MM.1S (cell line): ENCODE data around the gene EXTL1.

ENCODE experiments used
- DNase-seq: peaks from one replicate; pipeline ENCODE4 v3.0.0-alpha.2; 2015
- H2AFZ ChIP-seq: fragments of 300-600 bp; sonication (generic); 2 replicates; pipeline ENCODE4 v1.6.0; 2016; ENCODE audit warnings: antibody characterized with exemption, low read length
- H3F3A ChIP-seq: fragments of 300-600 bp; sonication (generic); 2 replicates; pipeline ENCODE4 v1.6.1; 2016; ENCODE audit warnings: mild to moderate bottlenecking, antibody characterized with exemption, low read length, moderate library complexity, mixed read lengths; ENCODE audit not compliant: insufficient read depth
- H3K27ac ChIP-seq: fragments of 300-600 bp; sonication (generic); 2 replicates; pipeline ENCODE4 v1.5.1; 2016; ENCODE audit warnings: mild to moderate bottlenecking, low read length
- H3K27me3 ChIP-seq: fragments of 300-600 bp; sonication (generic); replicated peaks from 2 replicates; pipeline ENCODE4 v1.6.0; 2016; ENCODE audit warnings: low read length; ENCODE audit not compliant: insufficient read depth
- H3K36me3 ChIP-seq: fragments of 300-600 bp; sonication (generic); replicated peaks from 2 replicates; pipeline ENCODE4 v1.6.1; 2016; ENCODE audit warnings: mild to moderate bottlenecking, low read length, mixed read lengths; ENCODE audit not compliant: insufficient read depth
- H3K4me1 ChIP-seq: fragments of 300-600 bp; sonication (generic); 2 replicates; pipeline ENCODE4 v1.6.1; 2016; ENCODE audit warnings: low read length, mixed read lengths
- H3K4me2 ChIP-seq: fragments of 300-600 bp; sonication (generic); 2 replicates; pipeline ENCODE4 v1.6.0; 2016; ENCODE audit warnings: low read depth, low read length
- H3K4me3 ChIP-seq: fragments of 300-600 bp; sonication (generic); 2 replicates; pipeline ENCODE4 v1.5.1; 2016; ENCODE audit warnings: low read length, mixed read lengths
- H3K79me2 ChIP-seq: fragments of 300-600 bp; sonication (generic); 2 replicates; pipeline ENCODE4 v1.6.1; 2016; ENCODE audit warnings: mixed run types, low read length, mixed read lengths
- H3K9ac ChIP-seq: fragments of 300-600 bp; sonication (generic); 2 replicates; pipeline ENCODE4 v1.6.1; 2016; ENCODE audit warnings: low read length, mixed read lengths
- H3K9me2 ChIP-seq: fragments of 300-600 bp; sonication (generic); replicated peaks from 2 replicates; pipeline ENCODE4 v1.6.1; 2016; ENCODE audit warnings: mild to moderate bottlenecking, low read length, mixed read lengths; ENCODE audit not compliant: insufficient read depth
- H3K9me3 ChIP-seq: fragments of 300-600 bp; sonication (generic); replicated peaks from 2 replicates; pipeline ENCODE4 v1.6.1; 2016; ENCODE audit warnings: mild to moderate bottlenecking, low read length, mixed read lengths; ENCODE audit not compliant: insufficient read depth
- H4K20me1 ChIP-seq: fragments of 300-600 bp; sonication (generic); 2 replicates; pipeline ENCODE4 v1.6.1; 2016; ENCODE audit warnings: mild to moderate bottlenecking, low read length, moderate library complexity, mixed read lengths; ENCODE audit not compliant: insufficient read depth
- EZH2 ChIP-seq: fragments of 300-600 bp; sonication (generic); optimal IDR thresholded peaks from 2 replicates; pipeline ENCODE3; 2017; ENCODE audit warnings: low read depth, mild to moderate bottlenecking, antibody characterized with exemption, low read length, mixed read lengths
- EZH2phosphoT487 ChIP-seq: fragments of 300-600 bp; sonication (generic); IDR thresholded peaks from 2 replicates; pipeline ENCODE4 v1.6.1; 2018; ENCODE audit warnings: antibody characterized with exemption, low read length
- TF ChIP-seq, protein P1 (sequence below): fragments of 300-600 bp; sonication (generic); IDR thresholded peaks from 2 replicates; pipeline ENCODE4 v1.5.1; 2016; ENCODE audit warnings: antibody characterized with exemption, low read length, mixed read lengths

Gene EXTL1

DNA sequence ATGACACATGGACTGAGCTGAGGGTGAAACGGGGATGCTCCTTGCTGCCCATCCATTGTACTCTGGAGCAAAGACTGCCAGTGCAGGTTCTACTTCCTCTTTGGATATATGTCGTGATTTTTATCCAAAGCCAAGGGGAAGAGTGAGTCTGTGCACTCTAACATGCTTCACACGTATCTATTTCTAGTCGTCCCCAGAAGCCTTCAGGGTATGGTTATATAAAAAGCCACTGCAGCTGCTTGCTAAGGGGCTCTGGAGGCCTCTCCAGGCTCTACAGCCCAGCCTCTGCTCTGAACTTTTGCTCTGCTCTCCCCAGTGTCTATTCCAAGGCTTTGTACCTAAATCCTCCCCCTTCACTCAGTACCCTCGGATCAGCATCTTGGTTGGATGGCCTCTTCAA lies 43.8 kb upstream of the EXTL1 start:
- Histone ChIP-seq H3F3A (no peaks in the 10 kb centered on the region), H3K27me3 (no peaks in the 10 kb centered on the region), H3K4me2 (no peak overlapping the region), H3K79me2 (no peaks in the 10 kb centered on the region), H3K4me3 (no peak overlapping the region), H2AFZ (no peak overlapping the region), H3K9me3 (no peaks in the 10 kb centered on the region), H3K36me3 (no peaks in the 10 kb centered on the region), H3K4me1 (no peaks in the 10 kb centered on the region), H4K20me1 (no peaks in the 10 kb centered on the region), H3K9ac (no peak overlapping the region), H3K27ac (no peak overlapping the region), H3K9me2 (no peaks in the 10 kb centered on the region)
- DNase-seq: no peak
- TF ChIP-seq EZH2phosphoT487 (no peak), EZH2 (no peak)
- TF ChIP-seq, protein P1, sequence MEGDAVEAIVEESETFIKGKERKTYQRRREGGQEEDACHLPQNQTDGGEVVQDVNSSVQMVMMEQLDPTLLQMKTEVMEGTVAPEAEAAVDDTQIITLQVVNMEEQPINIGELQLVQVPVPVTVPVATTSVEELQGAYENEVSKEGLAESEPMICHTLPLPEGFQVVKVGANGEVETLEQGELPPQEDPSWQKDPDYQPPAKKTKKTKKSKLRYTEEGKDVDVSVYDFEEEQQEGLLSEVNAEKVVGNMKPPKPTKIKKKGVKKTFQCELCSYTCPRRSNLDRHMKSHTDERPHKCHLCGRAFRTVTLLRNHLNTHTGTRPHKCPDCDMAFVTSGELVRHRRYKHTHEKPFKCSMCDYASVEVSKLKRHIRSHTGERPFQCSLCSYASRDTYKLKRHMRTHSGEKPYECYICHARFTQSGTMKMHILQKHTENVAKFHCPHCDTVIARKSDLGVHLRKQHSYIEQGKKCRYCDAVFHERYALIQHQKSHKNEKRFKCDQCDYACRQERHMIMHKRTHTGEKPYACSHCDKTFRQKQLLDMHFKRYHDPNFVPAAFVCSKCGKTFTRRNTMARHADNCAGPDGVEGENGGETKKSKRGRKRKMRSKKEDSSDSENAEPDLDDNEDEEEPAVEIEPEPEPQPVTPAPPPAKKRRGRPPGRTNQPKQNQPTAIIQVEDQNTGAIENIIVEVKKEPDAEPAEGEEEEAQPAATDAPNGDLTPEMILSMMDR: no peak

DNA sequence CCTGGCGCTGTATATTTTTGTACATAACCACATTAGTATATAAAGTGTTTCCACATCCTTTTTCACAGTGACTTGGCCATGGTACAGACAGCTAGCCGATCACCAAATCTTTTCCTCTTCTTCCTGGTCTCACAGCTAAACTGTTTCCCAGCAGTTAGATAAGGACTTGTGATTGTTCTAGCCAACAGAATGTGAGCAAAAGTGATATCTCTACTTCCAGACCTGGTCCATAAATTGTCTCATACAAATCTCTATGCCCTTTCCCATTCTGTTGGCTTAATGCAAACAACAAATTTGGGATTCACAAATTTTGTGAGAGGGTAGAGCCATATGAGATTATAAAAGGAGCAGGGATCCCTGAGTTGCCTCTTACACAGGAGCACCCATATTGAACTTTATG lies 43.2 kb upstream of the EXTL1 start:
- Histone ChIP-seq H3K9me2 (no peaks in the 10 kb centered on the region), H4K20me1 (no peaks in the 10 kb centered on the region), H3K9me3 (no peaks in the 10 kb centered on the region), H3K79me2 (no peaks in the 10 kb centered on the region), H3K4me1 (no peaks in the 10 kb centered on the region), H3K27me3 (no peaks in the 10 kb centered on the region), H2AFZ (no peak overlapping the region), H3K4me3 (no peak overlapping the region), H3K9ac (no peak overlapping the region), H3F3A (no peaks in the 10 kb centered on the region), H3K36me3 (no peaks in the 10 kb centered on the region), H3K4me2 (no peak overlapping the region), H3K27ac (no peak overlapping the region)
- TF ChIP-seq EZH2 (no peak), EZH2phosphoT487 (no peak)
- TF ChIP-seq, protein P1: no peak
- no peak for DNase-seq

DNA sequence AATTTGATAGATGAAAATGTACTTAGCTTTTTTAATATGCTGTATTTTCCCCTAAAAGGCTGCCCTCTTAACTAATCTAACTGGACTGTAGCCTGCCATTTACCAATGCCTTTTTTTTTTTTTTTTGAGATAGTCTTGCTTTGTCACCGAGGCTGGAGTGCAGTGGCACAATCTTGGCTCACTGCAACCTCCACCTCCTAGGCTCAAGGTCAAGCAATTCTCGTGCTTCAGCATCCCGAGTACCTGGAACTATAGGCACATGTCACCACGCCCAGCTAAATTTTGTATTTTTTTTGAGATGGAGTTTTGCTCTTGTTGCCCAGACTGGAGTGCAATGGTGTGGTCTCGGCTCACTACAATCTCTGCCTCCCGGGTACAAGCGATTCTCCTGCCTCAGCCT lies 42.4 kb upstream of the EXTL1 start:
- H2AFZ ChIP-seq: no peak overlapping the region
- H3K9me3 ChIP-seq: no peaks in the 10 kb centered on the region
- no peak overlapping the region for H3K27ac ChIP-seq
- no peaks in the 10 kb centered on the region for H3K36me3 ChIP-seq
- no peaks in the 10 kb centered on the region for H4K20me1 ChIP-seq
- TF ChIP-seq, protein P1: no peak
- TF ChIP-seq EZH2 (no peak), EZH2phosphoT487 (no peak)
- no peaks in the 10 kb centered on the region for H3K9me2 ChIP-seq
- H3K4me2 ChIP-seq: no peak overlapping the region
- no peaks in the 10 kb centered on the region for H3K4me1 ChIP-seq
- H3K27me3 ChIP-seq: no peaks in the 10 kb centered on the region
- no peak overlapping the region for H3K9ac ChIP-seq
- DNase-seq: no peak
- no peaks in the 10 kb centered on the region for H3K79me2 ChIP-seq
- no peak overlapping the region for H3K4me3 ChIP-seq
- no peaks in the 10 kb centered on the region for H3F3A ChIP-seq

DNA sequence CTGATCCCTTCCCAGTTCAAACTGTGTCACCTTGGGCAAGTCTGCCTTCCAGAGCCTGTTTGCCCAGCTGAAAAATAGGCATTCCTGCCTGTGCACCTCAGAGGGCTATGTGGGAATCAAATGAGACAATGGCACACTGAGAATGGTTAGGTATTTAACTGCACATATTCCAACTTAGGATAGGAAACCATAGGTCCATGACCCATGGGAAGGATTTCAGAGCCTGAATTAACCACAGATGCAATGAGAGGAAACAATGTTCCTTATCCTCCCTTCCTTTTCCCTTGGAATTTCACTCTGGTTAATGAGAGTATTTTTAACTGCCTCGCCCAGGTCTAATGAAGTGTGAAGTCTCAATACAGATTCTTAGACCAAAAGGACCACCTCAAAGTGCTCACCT lies 36.4 kb upstream of the EXTL1 start:
- Histone ChIP-seq H3K27ac (no peak overlapping the region), H3F3A (no peaks in the 10 kb centered on the region), H4K20me1 (no peaks in the 10 kb centered on the region), H3K4me1 (no peaks in the 10 kb centered on the region), H3K4me2 (no peak overlapping the region), H3K4me3 (no peak overlapping the region), H3K27me3 (no peaks in the 10 kb centered on the region), H3K9me3 (no peaks in the 10 kb centered on the region), H2AFZ (no peak overlapping the region), H3K79me2 (no peaks in the 10 kb centered on the region), H3K9ac (no peak overlapping the region), H3K9me2 (no peaks in the 10 kb centered on the region), H3K36me3 (no peaks in the 10 kb centered on the region)
- TF ChIP-seq EZH2: no peak
- no peak for TF ChIP-seq EZH2phosphoT487
- no peak for DNase-seq
